SK-N-SH (cell line): Measurements from ENCODE around the gene EPB41L2. TPM values are rescaled to one million over a fixed set of nuclear protein-coding genes. Genes with fewer than 3 reads are reported as not detected.

Experiments
- CTCF ChIA-PET: fragments of 300-600, 350-600 bp; formaldehyde crosslinking; extraction: SDS; loops from one replicate; lab custom pipeline; 2021; lab: Yijun Ruan, JAX
- POLR2A ChIA-PET: fragments of 350-600 bp; sonication (Branson Sonifier 250); formaldehyde crosslinking; extraction: SDS; loops from one replicate; lab custom pipeline; 2020; ENCODE audit warnings: antibody characterized with exemption, inconsistent platforms; lab: Yijun Ruan, JAX
- DNase-seq: peaks from one replicate; pipeline ENCODE4 v3.0.0; 2012
- H2AFZ ChIP-seq: fragments of 200-600 bp; sonication (generic); 2 replicates; pipeline ENCODE4 v1.8.1; 2016; ENCODE audit warnings: antibody characterized with exemption, mild to moderate bottlenecking, low read depth
- H3F3A ChIP-seq: fragments of 200-600 bp; sonication (generic); replicated peaks from 2 replicates; pipeline ENCODE3; 2016; ENCODE audit warnings: antibody characterized with exemption, mild to moderate bottlenecking; ENCODE audit not compliant: insufficient read depth
- H3K27ac ChIP-seq, 2 experiments: fragments of 200-500 bp in 1 of 2; fragments of 200-600 bp in 1 of 2; sonication (Bioruptor generic) in 1 of 2; sonication (generic), shearing (Covaris generic) in 1 of 2; 2 replicates each; pipeline versions ENCODE4 v1.5.1 to v1.6.1; 2014 to 2016; ENCODE audit warnings: low read depth in 2 of 2, inconsistent platforms in 1 of 2, low read length in 1 of 2, mild to moderate bottlenecking in 1 of 2, mixed read lengths in 1 of 2
- H3K27me3 ChIP-seq: fragments of 200-600 bp; sonication (generic), shearing (Covaris generic); 2 replicates; pipeline ENCODE4 v1.6.1; 2016; ENCODE audit warnings: mixed run types; ENCODE audit not compliant: insufficient read depth
- H3K36me3 ChIP-seq, 2 experiments: fragments of 200-500 bp in 1 of 2; fragments of 200-600 bp in 1 of 2; sonication (Bioruptor generic) in 1 of 2; sonication (generic) in 1 of 2; replicated peaks in 1 of 2; 2 replicates each; pipeline versions ENCODE3 to v1.5.1; 2014 to 2016; ENCODE audit warnings: low read length in 1 of 2, mild to moderate bottlenecking in 1 of 2; ENCODE audit not compliant: insufficient read depth in 2 of 2, control insufficient read depth in 1 of 2
- H3K4me1 ChIP-seq, 2 experiments: fragments of 200-500 bp in 1 of 2; fragments of 200-600 bp in 1 of 2; sonication (Bioruptor generic) in 1 of 2; sonication (generic), shearing (Covaris generic) in 1 of 2; 2 replicates each; pipeline versions ENCODE4 v1.5.1 to v1.6.1; 2014 to 2016; ENCODE audit warnings: low read depth in 1 of 2, low read length in 1 of 2, mixed run types in 1 of 2; ENCODE audit not compliant: insufficient read depth in 2 of 2, control insufficient read depth in 1 of 2
- H3K4me2 ChIP-seq: fragments of 200-600 bp; sonication (generic), shearing (Covaris generic); 2 replicates; pipeline ENCODE4 v1.6.1; 2017; ENCODE audit warnings: mixed run types
- H3K4me3 ChIP-seq, 2 experiments: fragments of 200-500 bp in 1 of 2; fragments of 200-600 bp in 1 of 2; sonication (Bioruptor generic) in 1 of 2; sonication (generic), shearing (Covaris generic) in 1 of 2; 2 replicates each; pipeline versions ENCODE4 v1.5.1 to v1.8.1; 2014 to 2016; ENCODE audit warnings: low read depth in 2 of 2, inconsistent platforms in 1 of 2, low read length in 1 of 2, mild to moderate bottlenecking in 1 of 2, mixed read lengths in 1 of 2, moderate library complexity in 1 of 2
- H3K79me2 ChIP-seq: fragments of 200-600 bp; sonication (generic); 2 replicates; pipeline ENCODE4 v1.8.1; 2017; ENCODE audit warnings: mild to moderate bottlenecking; ENCODE audit not compliant: insufficient read depth
- H3K9ac ChIP-seq: fragments of 200-600 bp; sonication (generic); 2 replicates; pipeline ENCODE4 v1.6.1; 2017; ENCODE audit warnings: mixed run types
- H3K9me2 ChIP-seq: fragments of 200-600 bp; sonication (generic); 2 replicates; pipeline ENCODE4 v1.6.1; 2017; ENCODE audit warnings: mixed run types
- H3K9me3 ChIP-seq: fragments of 200-600 bp; sonication (generic); 2 replicates; pipeline ENCODE4 v1.6.1; 2017; ENCODE audit warnings: mixed run types, mild to moderate bottlenecking, moderate library complexity
- H4K20me1 ChIP-seq: fragments of 200-600 bp; sonication (generic); 2 replicates; pipeline ENCODE4 v1.6.1; 2017; ENCODE audit warnings: mild to moderate bottlenecking, mixed run types; ENCODE audit not compliant: insufficient read depth
- CTCF ChIP-seq: fragments of 200-600 bp; sonication (generic); IDR thresholded peaks from 2 replicates; pipeline ENCODE4 v1.6.1; 2017; ENCODE audit warnings: antibody characterized with exemption, mild to moderate bottlenecking, moderate library complexity
- FOXM1 ChIP-seq: IDR thresholded peaks from 2 replicates; pipeline ENCODE4 v1.4.0; 2012; ENCODE audit warnings: low read depth, mild to moderate bottlenecking
- GABPA ChIP-seq: IDR thresholded peaks from 2 replicates; pipeline ENCODE4 v1.4.0; 2012; ENCODE audit warnings: low read depth, mild to moderate bottlenecking
- GATA2 ChIP-seq: sonication (generic); formaldehyde crosslinking; IDR thresholded peaks from 2 replicates; pipeline ENCODE4 v1.5.0; 2020; ENCODE audit warnings: mild to moderate bottlenecking, missing genetic modification reagents
- MAX ChIP-seq: IDR thresholded peaks from 2 replicates; pipeline ENCODE4 v1.4.0; 2012; ENCODE audit warnings: low read depth
- MXI1 ChIP-seq: IDR thresholded peaks from 2 replicates; pipeline ENCODE4 v1.6.1; 2012; ENCODE audit warnings: mild to moderate bottlenecking, low read depth, low read length, improper control_type of control experiment
- PBX3 ChIP-seq: IDR thresholded peaks from 2 replicates; pipeline ENCODE4; 2012
- RAD21 ChIP-seq: IDR thresholded peaks from 2 replicates; pipeline ENCODE4 v1.6.1; 2012; ENCODE audit warnings: mild to moderate bottlenecking, low read length
- RCOR1 ChIP-seq: fragments of 150-350 bp; IDR thresholded peaks from 2 replicates; pipeline ENCODE4 v1.6.1; 2017; ENCODE audit warnings: antibody characterized with exemption, low read length
- SMC3 ChIP-seq: IDR thresholded peaks from 2 replicates; pipeline ENCODE4 v1.6.1; 2012; ENCODE audit warnings: low read depth, low read length, improper control_type of control experiment
- TAF1 ChIP-seq: IDR thresholded peaks from 2 replicates; pipeline ENCODE4 v1.6.1; 2012; ENCODE audit warnings: low read depth, mild to moderate bottlenecking, low read length, moderate library complexity, borderline replicate concordance
- YY1 ChIP-seq: IDR thresholded peaks from 2 replicates; pipeline ENCODE4 v1.4.0; 2012; ENCODE audit warnings: low read depth, mild to moderate bottlenecking
- WGBS: methylation state at CpG from one replicate; pipeline ENCODE4 v1.1.6; 2017; ENCODE audit warnings: low lambda C conversion rate; 5-methylcytosine and 5-hydroxymethylcytosine counted together
- polyA plus RNA-seq, 3 experiments: library from polyadenylated mRNA; depleted of rRNA; stranded (reverse); fragments of >200 nt; gene quantifications; 2 replicates each; pipeline ENCODE4 v1.2.3, GENCODE V29; 2012

EPB41L2 gene
- polyA plus RNA-seq, 1 of the 3 experiments (the other 2 are of a cell fraction) = 1.4 TPM

GRCh38 chr6:131036143-131036542, 26.9 kb downstream of the EPB41L2 start:
- peaks cover 6% of the 10 kb centered on the region; the same call in 1 of the 2 replicates for H3K27me3 ChIP-seq
- no peaks in the 10 kb centered on the region for H3F3A ChIP-seq
- ChIA-PET CTCF (no interaction called here), POLR2A (no interaction called here)
- no peaks in the 10 kb centered on the region for H3K79me2 ChIP-seq
- no peak overlapping the region for H3K27ac ChIP-seq
- H3K9me2 ChIP-seq = no peaks in the 10 kb centered on the region
- TF ChIP-seq MAX = no peak
- TF ChIP-seq CTCF = no peak
- TF ChIP-seq MXI1 = no peak
- TF ChIP-seq RAD21 = no peak
- no peak for TF ChIP-seq TAF1
- WGBS = 7% methylated on average over 3 of the region's 3 CpGs
- no peaks in the 10 kb centered on the region for H3K36me3 ChIP-seq
- H4K20me1 ChIP-seq = no peaks in the 10 kb centered on the region
- no peak overlapping the region for H3K4me3 ChIP-seq
- DNase-seq = no peak
- no peak overlapping the region for H3K4me2 ChIP-seq
- H3K4me1 ChIP-seq = no peaks in the 10 kb centered on the region
- H3K9ac ChIP-seq = no peak overlapping the region
- H2AFZ ChIP-seq = no peak overlapping the region
- H3K9me3 ChIP-seq = no peaks in the 10 kb centered on the region

GRCh38 chr6:131035582-131035981, 27.5 kb downstream of the EPB41L2 start:
- Histone ChIP-seq H3K4me3 (no peak overlapping the region), H3K79me2 (no peaks in the 10 kb centered on the region), H3K27ac (no peak overlapping the region), H3F3A (no peaks in the 10 kb centered on the region), H3K36me3 (no peaks in the 10 kb centered on the region), H3K9ac (no peak overlapping the region), H3K9me3 (no peaks in the 10 kb centered on the region), H3K9me2 (no peaks in the 10 kb centered on the region)
- WGBS = 8% methylated on average over 1 of the region's 1 CpG
- DNase-seq = no peak
- no peak for TF ChIP-seq GABPA
- TF ChIP-seq SMC3 = no peak
- TF ChIP-seq, all 33 proteins: peak for 0
- no peak overlapping the region for H3K4me2 ChIP-seq
- H3K27me3 ChIP-seq = peaks cover 6% of the 10 kb centered on the region; the same call in 1 of the 2 replicates
- ChIA-PET CTCF (no interaction called here), POLR2A (no interaction called here)
- no peaks in the 10 kb centered on the region for H4K20me1 ChIP-seq
- no peaks in the 10 kb centered on the region for H3K4me1 ChIP-seq
- no peak overlapping the region for H2AFZ ChIP-seq

- no peak overlapping the region for H3K9ac ChIP-seq
- no peaks in the 10 kb centered on the region for H4K20me1 ChIP-seq
- 29% methylated on average over 1 of the region's 1 CpG for WGBS
- H3K4me1 ChIP-seq = peaks cover 0 to 8% of the 10 kb centered on the region in 2 experiments; a peak in 1 of 4 replicates
- no peak overlapping the region for H3K4me2 ChIP-seq
- H3K4me3 ChIP-seq = no peak overlapping the region
- ChIA-PET POLR2A (no interaction called here), CTCF (no interaction called here)
- no peaks in the 10 kb centered on the region for H3K36me3 ChIP-seq
- H3K9me3 ChIP-seq = no peaks in the 10 kb centered on the region
- H3K27me3 ChIP-seq = no peaks in the 10 kb centered on the region; the same call in 1 of the 2 replicates
- no peak overlapping the region for H2AFZ ChIP-seq
- DNase-seq = no peak
- no peaks in the 10 kb centered on the region for H3K79me2 ChIP-seq
- H3K9me2 ChIP-seq = no peaks in the 10 kb centered on the region
- no peaks in the 10 kb centered on the region for H3F3A ChIP-seq
- H3K27ac ChIP-seq = no peak overlapping the region
- TF ChIP-seq GATA2 (CRISPR knock-in tag) (no peak), YY1 (no peak), TAF1 (no peak), SMC3 (no peak), PBX3 (no peak), FOXM1 (no peak), RAD21 (no peak), RCOR1 (no peak)
Observed at GRCh38 chr6:131033631-131034030, 29.4 kb downstream of the EPB41L2 start.
